Putamen (tissue), 1 donor: ENCODE measurements around the gene DDTL.

Experiments
- DNase-seq: peaks from one replicate; pipeline ENCODE4 v3.0.0-alpha.2; 2016; ENCODE audit warnings: low spot score

DDTL gene

DNA sequence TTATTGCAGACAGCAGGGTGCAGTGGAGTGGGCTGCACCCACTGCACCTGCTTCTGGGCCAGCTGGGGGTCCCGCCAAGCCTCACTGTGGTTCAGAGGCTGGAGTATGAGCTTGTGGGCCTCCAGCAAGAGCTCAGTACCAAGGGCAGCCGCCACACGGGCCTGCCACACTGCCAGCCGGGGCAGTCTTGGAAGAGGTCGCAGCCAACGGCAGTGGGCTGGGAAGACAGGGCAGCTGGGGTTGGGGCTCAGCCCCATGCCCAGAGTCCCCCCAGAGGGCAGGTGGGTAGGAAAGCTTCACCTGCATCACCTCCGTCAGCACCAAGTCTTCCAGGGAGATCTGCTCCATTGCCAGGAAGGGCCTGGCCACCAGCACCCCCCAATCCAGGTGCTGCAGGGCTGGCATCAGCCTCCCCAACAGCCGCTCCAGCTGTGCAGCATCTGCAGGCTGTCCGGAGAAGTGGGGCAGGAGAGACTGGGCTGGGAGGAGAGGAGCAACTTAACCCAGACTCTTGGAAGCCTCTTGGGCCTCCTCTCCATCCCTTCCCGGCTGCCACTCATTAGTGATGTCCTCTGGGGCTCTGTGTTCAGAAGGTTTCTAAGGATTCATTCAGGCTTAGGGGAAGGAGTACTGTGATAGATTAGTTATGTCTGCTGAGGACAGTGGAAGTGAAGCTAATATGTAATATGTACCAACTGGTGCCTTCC lies 39.7 kb downstream of the DDTL start:
- DNase-seq = no peak

- no peak for DNase-seq
These were observed 40.2 kb downstream of the DDTL start for GRCh38 chr22:24006914-24007214.

DNA sequence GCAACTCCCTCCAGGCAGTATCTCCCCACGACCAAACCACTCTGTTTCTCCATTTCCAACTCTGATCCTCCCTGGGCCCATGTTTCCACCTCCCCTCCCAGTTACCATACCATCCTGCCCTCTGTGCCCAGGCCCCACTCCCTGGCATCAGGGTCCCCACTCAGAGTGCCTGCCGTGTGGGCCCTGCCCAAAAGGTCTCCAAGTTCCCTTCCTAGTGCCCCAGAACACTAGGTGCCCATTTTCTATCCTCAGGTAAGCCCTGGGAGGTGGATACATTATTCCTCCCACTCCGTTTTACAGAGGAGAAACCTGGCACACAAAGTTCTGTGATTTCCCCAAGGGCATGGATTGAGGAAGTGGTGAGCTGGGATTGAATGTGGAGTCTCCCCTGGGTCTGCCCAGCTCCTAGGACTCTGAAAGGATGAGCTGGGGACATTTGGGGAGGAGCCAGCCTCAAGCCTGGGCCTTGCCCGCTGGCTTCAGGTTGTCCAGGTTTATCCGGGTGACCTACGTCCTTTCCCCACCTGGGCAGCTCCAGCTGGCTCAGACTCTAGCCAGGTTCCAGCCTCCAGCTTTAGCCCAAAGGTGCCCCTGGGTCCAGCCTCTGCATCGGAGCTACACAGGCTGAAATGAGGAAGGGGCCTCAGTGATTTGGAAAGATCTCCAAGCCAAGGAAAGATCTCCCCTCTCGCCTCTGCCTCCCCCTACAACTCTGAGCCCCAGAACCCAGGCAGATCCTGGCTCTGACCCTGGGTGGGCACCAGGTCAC lies 40.7 kb downstream of the DDTL start:
- DNase-seq = no peak

GRCh38 chr22:24008022-24008283 lies 41.3 kb downstream of the DDTL start:
- no peak for DNase-seq

DNA sequence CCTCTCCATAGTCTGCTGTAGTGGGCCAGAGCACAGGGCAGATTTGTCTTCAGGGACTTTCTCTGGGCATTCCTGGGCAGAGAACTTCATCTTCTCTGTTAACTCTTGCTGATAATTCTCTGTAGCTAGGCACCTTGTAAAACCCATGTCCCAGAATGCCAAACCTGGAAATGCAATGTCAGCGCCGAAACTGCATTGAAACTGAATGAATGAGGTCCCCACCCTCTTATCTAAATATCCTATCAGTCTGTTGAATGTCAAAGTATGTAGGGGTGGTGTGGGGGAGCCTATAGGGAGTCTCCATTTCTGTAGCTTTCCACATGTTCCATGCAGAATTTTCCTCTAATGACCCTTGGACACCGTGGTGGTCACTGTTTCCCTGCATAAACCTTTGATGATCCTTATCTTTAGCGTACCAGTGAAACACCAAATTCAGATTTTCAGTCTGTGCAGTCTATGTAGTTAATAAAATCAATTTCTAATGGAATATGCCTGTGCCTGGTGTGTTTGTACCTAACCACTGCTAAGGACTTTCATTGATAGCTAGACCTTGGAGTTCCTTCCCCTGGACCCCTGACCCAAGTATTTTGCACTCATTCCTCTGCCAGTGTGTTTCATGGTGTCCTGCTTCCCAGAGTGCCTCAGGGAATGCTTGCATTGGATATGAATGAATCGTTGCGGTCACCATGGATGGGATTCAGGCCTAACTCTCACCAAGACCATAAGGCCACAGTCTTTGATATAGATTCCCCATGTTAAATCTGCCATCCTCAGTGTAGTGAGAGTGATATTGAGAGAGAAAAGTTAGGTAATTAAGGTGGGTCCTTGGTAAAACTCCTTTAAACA lies 41.9 kb downstream of the DDTL start:
- DNase-seq = no peak

GRCh38 chr22:24009227-24010017 lies 42.7 kb downstream of the DDTL start:
- DNase-seq = no peak

DNA sequence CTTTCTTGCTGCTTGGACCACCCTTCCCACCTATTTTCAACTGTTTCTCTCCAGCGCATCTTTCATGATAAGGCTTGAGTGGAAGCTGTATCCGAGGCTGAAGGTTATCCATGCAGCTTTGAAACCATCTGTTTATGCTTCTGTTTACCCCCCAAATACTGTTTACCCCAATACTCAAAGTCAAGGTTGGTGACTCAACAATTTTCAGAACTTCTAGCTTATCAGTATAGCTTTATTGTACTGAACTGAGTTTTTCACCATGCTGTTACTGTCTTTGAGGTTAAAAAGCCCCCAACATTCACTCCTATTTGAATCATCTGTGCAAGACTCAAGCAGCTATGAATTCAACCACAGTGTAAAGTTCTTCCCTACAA lies 43.3 kb downstream of the DDTL start:
- no peak for DNase-seq

- DNase-seq = no peak
These were observed 45.0 kb downstream of the DDTL start for GRCh38 chr22:24011735-24012068.

- DNase-seq = no peak
These were observed 49.5 kb downstream of the DDTL start for GRCh38 chr22:24016156-24016555.

- no peak for DNase-seq
These were observed 54.6 kb downstream of the DDTL start for GRCh38 chr22:24021304-24021703.
